Breast epithelium (tissue), 3 donors: Measurements from ENCODE around the gene KHDC4.

Experiments used
- CTCF ChIP-seq, 3 donors: fragments of 450-650 bp; IDR thresholded peaks; one replicate each; pipeline ENCODE4 v1.5.1; 2016 to 2017; ENCODE audit warnings: antibody characterized with exemption in 3 of 3, mild to moderate bottlenecking in 3 of 3, moderate library complexity in 3 of 3
- POLR2A ChIP-seq: fragments of 450-650 bp; IDR thresholded peaks from one replicate; pipeline ENCODE4 v1.6.1; 2016; ENCODE audit warnings: antibody characterized with exemption, mild to moderate bottlenecking, moderate library complexity
- POLR2AphosphoS5 ChIP-seq, 3 donors: sonication (generic); formaldehyde crosslinking; IDR thresholded peaks; one replicate each; pipeline ENCODE4 v1.6.1; 2017; ENCODE audit warnings: antibody characterized with exemption in 3 of 3

- TF ChIP-seq POLR2A (no peak), CTCF (IDR thresholded peaks at IDR 0.05) (no peak), POLR2AphosphoS5 (IDR thresholded peaks at IDR 0.05) (no peak)
These were observed 14.4 kb downstream of the KHDC4 start for GRCh38 chr1:155919801-155920200.
